ENCODE data around the gene SLC26A8. TPM values are rescaled to one million over a fixed set of nuclear protein-coding genes. Genes with fewer than 3 reads are reported as not detected.

Gene SLC26A8
- polyA plus RNA-seq, 1 donor from 2014 or later, result not detected

DNA sequence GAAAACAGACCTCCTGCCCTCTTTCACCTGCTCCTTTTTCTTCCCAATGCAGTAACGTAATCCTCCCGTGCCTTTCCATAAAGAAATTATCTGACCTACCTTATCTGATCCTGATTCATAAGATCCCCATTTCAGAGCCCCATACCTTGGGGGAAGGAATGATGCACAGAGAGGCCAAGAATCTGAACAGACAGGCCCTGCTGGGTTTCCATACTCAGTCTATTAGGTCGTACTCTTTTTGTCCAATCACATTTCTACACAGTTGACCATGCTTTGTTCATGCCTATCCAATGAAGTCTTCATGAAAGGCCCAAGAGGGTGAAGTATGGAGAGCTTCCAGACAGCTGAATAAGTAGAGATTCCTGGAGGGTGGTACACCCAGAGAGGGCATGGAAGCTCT, 128.9 kb downstream of the SLC26A8 start:
- Histone ChIP-seq H3K27me3 (ENCODE audit: insufficient read depth, low read depth, low read length) (no peaks in the 10 kb centered on the region), H3K36me3 (ENCODE audit: insufficient read depth, low read length) (no peaks in the 10 kb centered on the region), H3F3A (ENCODE audit: insufficient read depth, low read length, poor library complexity, severe bottlenecking) (no peaks in the 10 kb centered on the region), H2AFZ (ENCODE audit: low read depth, low read length) (no peak overlapping the region), H3K9me3 (ENCODE audit: low read length) (no peaks in the 10 kb centered on the region), H3K4me3 (ENCODE audit: low read length) (no peak overlapping the region), H3K27ac (ENCODE audit: low read length) (no peak overlapping the region), H4K20me1 (ENCODE audit: insufficient read depth) (no peaks in the 10 kb centered on the region), H3K9ac (ENCODE audit: low read length) (no peak overlapping the region), H3K9me2 (ENCODE audit: insufficient read depth, low read length) (no peaks in the 10 kb centered on the region), H3K79me2 (replicated peaks; ENCODE audit: insufficient read depth, low read length) (peaks cover 43% of the 10 kb centered on the region), H3K4me2 (ENCODE audit: low read length) (no peak overlapping the region)
- TF ChIP-seq EZH2 (IDR thresholded peaks at IDR 0.05; ENCODE audit: borderline replicate concordance, insufficient read depth, low read length, poor library complexity, severe bottlenecking), result no peak
- TF ChIP-seq MXI1 (conservative IDR thresholded peaks at IDR 0.05; ENCODE audit: poor library complexity, severe bottlenecking), result no peak
- no peak for TF ChIP-seq EP300 (conservative IDR thresholded peaks at IDR 0.05; ENCODE audit: poor library complexity, severe bottlenecking)
- TF ChIP-seq TAF1 (IDR thresholded peaks at IDR 0.05; ENCODE audit: low read depth), result no peak
- TF ChIP-seq, protein P1, sequence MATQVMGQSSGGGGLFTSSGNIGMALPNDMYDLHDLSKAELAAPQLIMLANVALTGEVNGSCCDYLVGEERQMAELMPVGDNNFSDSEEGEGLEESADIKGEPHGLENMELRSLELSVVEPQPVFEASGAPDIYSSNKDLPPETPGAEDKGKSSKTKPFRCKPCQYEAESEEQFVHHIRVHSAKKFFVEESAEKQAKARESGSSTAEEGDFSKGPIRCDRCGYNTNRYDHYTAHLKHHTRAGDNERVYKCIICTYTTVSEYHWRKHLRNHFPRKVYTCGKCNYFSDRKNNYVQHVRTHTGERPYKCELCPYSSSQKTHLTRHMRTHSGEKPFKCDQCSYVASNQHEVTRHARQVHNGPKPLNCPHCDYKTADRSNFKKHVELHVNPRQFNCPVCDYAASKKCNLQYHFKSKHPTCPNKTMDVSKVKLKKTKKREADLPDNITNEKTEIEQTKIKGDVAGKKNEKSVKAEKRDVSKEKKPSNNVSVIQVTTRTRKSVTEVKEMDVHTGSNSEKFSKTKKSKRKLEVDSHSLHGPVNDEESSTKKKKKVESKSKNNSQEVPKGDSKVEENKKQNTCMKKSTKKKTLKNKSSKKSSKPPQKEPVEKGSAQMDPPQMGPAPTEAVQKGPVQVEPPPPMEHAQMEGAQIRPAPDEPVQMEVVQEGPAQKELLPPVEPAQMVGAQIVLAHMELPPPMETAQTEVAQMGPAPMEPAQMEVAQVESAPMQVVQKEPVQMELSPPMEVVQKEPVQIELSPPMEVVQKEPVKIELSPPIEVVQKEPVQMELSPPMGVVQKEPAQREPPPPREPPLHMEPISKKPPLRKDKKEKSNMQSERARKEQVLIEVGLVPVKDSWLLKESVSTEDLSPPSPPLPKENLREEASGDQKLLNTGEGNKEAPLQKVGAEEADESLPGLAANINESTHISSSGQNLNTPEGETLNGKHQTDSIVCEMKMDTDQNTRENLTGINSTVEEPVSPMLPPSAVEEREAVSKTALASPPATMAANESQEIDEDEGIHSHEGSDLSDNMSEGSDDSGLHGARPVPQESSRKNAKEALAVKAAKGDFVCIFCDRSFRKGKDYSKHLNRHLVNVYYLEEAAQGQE (IDR thresholded peaks at IDR 0.05; ENCODE audit: borderline replicate concordance), result no peak
- TF ChIP-seq SMC3 (conservative IDR thresholded peaks at IDR 0.05; ENCODE audit: poor library complexity), result no peak
- TF ChIP-seq CTCF (IDR thresholded peaks at IDR 0.05; ENCODE audit: poor library complexity, severe bottlenecking), result no peak
- TF ChIP-seq RAD21 (conservative IDR thresholded peaks at IDR 0.05), result no peak
- TF ChIP-seq POLR2AphosphoS5 (IDR thresholded peaks at IDR 0.05), result no peak

- TF ChIP-seq EZH2 (IDR thresholded peaks at IDR 0.05; ENCODE audit: borderline replicate concordance, insufficient read depth, low read length, poor library complexity, severe bottlenecking) (no peak), CTCF (IDR thresholded peaks at IDR 0.05; ENCODE audit: poor library complexity, severe bottlenecking) (no peak), POLR2AphosphoS5 (IDR thresholded peaks at IDR 0.05) (no peak), MXI1 (conservative IDR thresholded peaks at IDR 0.05; ENCODE audit: poor library complexity, severe bottlenecking) (no peak), SMC3 (conservative IDR thresholded peaks at IDR 0.05; ENCODE audit: poor library complexity) (no peak), RAD21 (conservative IDR thresholded peaks at IDR 0.05) (no peak), EP300 (conservative IDR thresholded peaks at IDR 0.05; ENCODE audit: poor library complexity, severe bottlenecking) (no peak), TAF1 (IDR thresholded peaks at IDR 0.05; ENCODE audit: low read depth) (no peak)
- TF ChIP-seq, protein P1 (IDR thresholded peaks at IDR 0.05; ENCODE audit: borderline replicate concordance), result no peak
- Histone ChIP-seq H3K27ac (ENCODE audit: low read length) (no peak overlapping the region), H3K9me2 (ENCODE audit: insufficient read depth, low read length) (no peaks in the 10 kb centered on the region), H3F3A (ENCODE audit: insufficient read depth, low read length, poor library complexity, severe bottlenecking) (no peaks in the 10 kb centered on the region), H2AFZ (ENCODE audit: low read depth, low read length) (no peak overlapping the region), H3K79me2 (replicated peaks; ENCODE audit: insufficient read depth, low read length) (peaks cover 41% of the 10 kb centered on the region), H3K4me3 (ENCODE audit: low read length) (no peak overlapping the region), H3K4me2 (ENCODE audit: low read length) (no peak overlapping the region), H3K9ac (ENCODE audit: low read length) (no peak overlapping the region), H3K27me3 (ENCODE audit: insufficient read depth, low read depth, low read length) (no peaks in the 10 kb centered on the region), H3K9me3 (ENCODE audit: low read length) (no peaks in the 10 kb centered on the region), H4K20me1 (ENCODE audit: insufficient read depth) (no peaks in the 10 kb centered on the region), H3K36me3 (ENCODE audit: insufficient read depth, low read length) (no peaks in the 10 kb centered on the region)
Observed at GRCh38 chr6:35894776-35895175, 129.7 kb downstream of the SLC26A8 start.
